Natural killer cell (primary cell): ENCODE results near the gene RMI2. TPM values are rescaled to one million over a fixed set of nuclear protein-coding genes. Genes with fewer than 3 reads are reported as not detected.

Experiments used
- ATAC-seq, 3 donors: fragments of 150-1000 bp in 2 of 3; fragments of 200-7000 bp in 1 of 3; cut with Tn5 transposase; 1 replicate in 1 of 3; 2 replicates in 2 of 3; pipeline ENCODE4 v1.10.0; 2021; ENCODE audit warnings: mild to moderate bottlenecking in 2 of 3, moderate library complexity in 2 of 3
- DNase-seq, 2 donors: peaks; one replicate each; pipeline versions ENCODE4 v3.0.0 to v3.0.0-alpha.2; 2013 to 2021; ENCODE audit warnings: mixed read lengths in 1 of 2
- H3K27ac ChIP-seq: one replicate; pipeline ENCODE4 v1.5.1; 2013; ENCODE audit warnings: mild to moderate bottlenecking, low read length
- H3K27me3 ChIP-seq: one replicate; pipeline ENCODE4 v1.6.1; 2013; ENCODE audit warnings: low read length; ENCODE audit not compliant: control insufficient read depth, insufficient read depth
- H3K36me3 ChIP-seq: one replicate; pipeline ENCODE4 v1.6.1; 2013; ENCODE audit warnings: low read length; ENCODE audit not compliant: control insufficient read depth, insufficient read depth
- H3K4me1 ChIP-seq: one replicate; pipeline ENCODE4 v1.6.1; 2013; ENCODE audit warnings: low read length; ENCODE audit not compliant: control insufficient read depth, insufficient read depth
- H3K4me3 ChIP-seq: one replicate; pipeline ENCODE4 v1.5.1; 2013; ENCODE audit warnings: low read length
- H3K9me3 ChIP-seq: one replicate; pipeline ENCODE4 v1.6.1; 2013; ENCODE audit warnings: low read length; ENCODE audit not compliant: control insufficient read depth, insufficient read depth
- H3K27ac Mint-ChIP-seq, 2 donors: one replicate each; pipeline ENCODE4 v1.8.0; 2022; ENCODE audit warnings: mild to moderate bottlenecking in 2 of 2, mixed read lengths in 2 of 2, moderate library complexity in 1 of 2
- H3K27me3 Mint-ChIP-seq, 2 donors: one replicate each; pipeline ENCODE4 v1.8.0; 2022; ENCODE audit warnings: low read depth in 2 of 2, mixed read lengths in 2 of 2
- H3K36me3 Mint-ChIP-seq: one replicate; pipeline ENCODE4 v1.8.0; 2022; ENCODE audit warnings: mixed read lengths
- H3K4me1 Mint-ChIP-seq, 2 donors: one replicate each; pipeline ENCODE4 v1.8.0; 2022; ENCODE audit warnings: mixed read lengths in 2 of 2
- H3K4me3 Mint-ChIP-seq: one replicate; pipeline ENCODE4 v1.8.0; 2022; ENCODE audit warnings: mild to moderate bottlenecking, moderate library complexity, mixed read lengths
- H3K9me3 Mint-ChIP-seq, 2 donors: one replicate each; pipeline ENCODE4 v1.8.0; 2022; ENCODE audit warnings: mixed read lengths in 2 of 2
- CTCF ChIP-seq: fragments of 200-600 bp; IDR thresholded peaks from one replicate; pipeline ENCODE4 v1.8.0; 2022; ENCODE audit warnings: antibody characterized with exemption
- WGBS: methylation state at CpG from one replicate; pipeline ENCODE4 v1.1.7; 2013; ENCODE audit warnings: missing lambda C conversion rate; ENCODE audit not compliant: insufficient coverage; 5-methylcytosine and 5-hydroxymethylcytosine counted together
- intact Hi-C: fragments of 100-400 bp; cut with micrococcal nuclease; formaldehyde crosslinking; loops from one replicate; pipeline ENCODE4 v1.14.2; 2022
- total RNA-seq, 4 donors: library from RNA; stranded (reverse); fragments of 120-200 nt in 1 of 4; gene quantifications; one replicate each; pipeline versions ENCODE4 v1.2.3 to v1.2.4, GENCODE V29; 2013 to 2022

The RMI2 gene
- 1 to 10 TPM in 1 of 3 donors, under 1 TPM in 2; 0.83 to 1.1 (median 0.93) TPM for total RNA-seq
- total RNA-seq (2013) = 3.3 TPM

DNA sequence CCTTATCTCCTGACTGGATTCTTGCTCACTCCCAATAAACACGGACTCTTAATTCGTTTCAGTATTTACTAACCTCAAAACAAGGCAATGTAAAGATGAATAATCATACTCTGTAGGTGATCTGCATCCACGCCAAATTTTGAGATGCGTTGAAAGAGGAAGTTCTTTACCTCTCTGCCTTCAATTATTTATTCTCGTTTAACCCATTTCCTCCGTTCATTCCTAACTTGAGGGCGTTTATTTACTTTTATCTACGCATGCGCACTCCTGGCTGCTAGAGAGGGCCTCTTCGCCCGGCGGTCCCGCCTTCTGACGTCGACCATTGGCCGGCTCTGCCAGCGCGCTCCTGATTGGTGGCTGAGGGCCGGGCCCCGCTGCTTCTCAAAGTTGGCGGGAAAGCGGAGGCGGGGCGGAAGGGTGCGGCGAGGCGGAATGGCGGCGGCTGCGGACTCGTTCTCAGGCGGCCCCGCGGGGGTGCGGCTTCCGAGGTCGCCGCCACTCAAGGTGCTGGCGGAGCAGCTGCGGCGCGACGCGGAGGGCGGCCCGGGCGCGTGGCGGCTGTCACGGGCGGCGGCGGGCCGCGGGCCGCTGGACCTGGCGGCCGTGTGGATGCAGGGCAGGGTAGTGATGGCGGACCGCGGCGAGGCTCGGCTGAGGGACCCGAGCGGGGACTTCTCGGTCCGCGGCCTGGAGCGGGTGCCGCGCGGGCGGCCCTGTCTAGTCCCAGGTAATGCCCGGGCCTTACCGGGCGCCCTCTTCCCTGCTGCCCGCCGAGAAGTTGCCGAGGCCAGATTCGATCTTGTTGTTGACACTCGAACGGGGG, at the start of gene RMI2:
RMI2 (plus strand) TSS at position 420 of the 823 bp plus-strand sequence; CDS start at position 433, 13 bp downstream.
- peak; percentile 99 to 100 (median 100) for ATAC-seq
- Mint-ChIP-seq H3K9me3 (no peaks in the 10 kb centered on the region), H3K27me3 (peaks cover 17 to 20% of the 10 kb centered on the region in 2 donors), H3K4me3 (peak within 1 kb of the TSS; percentile 94), H3K4me1 (peaks cover 6 to 13% of the 10 kb centered on the region in 2 donors), H3K36me3 (no peaks in the 10 kb centered on the region), H3K27ac (peak within 1 kb of the TSS; percentile 56 to 68)
- WGBS = under 1% methylated on average over 80 of the region's 82 CpGs
- no peaks in the 10 kb centered on the region for H3K9me3 ChIP-seq
- no peak within 1 kb of the TSS for H3K27ac ChIP-seq
- peaks cover 13% of the 10 kb centered on the region for H3K4me1 ChIP-seq
- intact Hi-C loops = no loop called here
- peak; percentile 94 to 98 for DNase-seq
- no peak for TF ChIP-seq CTCF
- peak within 1 kb of the TSS; percentile 54 for H3K4me3 ChIP-seq
- no peaks in the 10 kb centered on the region for H3K36me3 ChIP-seq
- no peaks in the 10 kb centered on the region for H3K27me3 ChIP-seq

DNA sequence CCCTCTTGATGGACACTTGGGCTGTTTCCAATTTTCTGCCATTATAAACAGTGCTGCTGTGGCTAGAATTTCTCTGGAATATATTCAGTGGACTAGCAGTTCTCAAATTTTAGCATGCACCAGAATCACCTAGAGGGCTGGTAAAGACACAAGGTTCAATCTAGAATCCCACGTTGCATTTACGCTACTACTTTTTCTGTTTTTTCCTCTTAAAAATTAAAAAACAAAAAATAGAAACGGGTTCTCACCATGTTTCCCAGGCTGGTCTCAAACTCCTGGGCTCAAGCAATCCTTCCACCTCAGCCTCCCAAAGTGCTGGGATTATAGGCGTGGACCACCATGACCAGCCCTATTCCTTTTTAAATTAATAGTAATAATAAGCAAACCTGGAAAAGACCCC, 49.6 kb upstream of the RMI2 start:
- Mint-ChIP-seq H3K27me3 (peaks cover 40 to 51% of the 10 kb centered on the region in 2 donors), H3K4me1 (peaks cover 12 to 13% of the 10 kb centered on the region in 2 donors), H3K27ac (no peak overlapping the region), H3K36me3 (no peaks in the 10 kb centered on the region), H3K4me3 (no peak overlapping the region), H3K9me3 (no peaks in the 10 kb centered on the region)
- intact Hi-C loops = loop anchor here (5.0 kb wide), 1 partner anchor 57 kb away; no protein-coding TSS in a partner anchor
- Histone ChIP-seq H3K4me1 (peaks cover 28% of the 10 kb centered on the region), H3K4me3 (no peak overlapping the region), H3K9me3 (no peaks in the 10 kb centered on the region), H3K36me3 (no peaks in the 10 kb centered on the region), H3K27me3 (peaks cover 24% of the 10 kb centered on the region), H3K27ac (no peak overlapping the region)
- TF ChIP-seq CTCF = no peak
- DNase-seq (no peak), ATAC-seq (no peak)
- WGBS = 96% methylated on average over 3 of the region's 4 CpGs

DNA sequence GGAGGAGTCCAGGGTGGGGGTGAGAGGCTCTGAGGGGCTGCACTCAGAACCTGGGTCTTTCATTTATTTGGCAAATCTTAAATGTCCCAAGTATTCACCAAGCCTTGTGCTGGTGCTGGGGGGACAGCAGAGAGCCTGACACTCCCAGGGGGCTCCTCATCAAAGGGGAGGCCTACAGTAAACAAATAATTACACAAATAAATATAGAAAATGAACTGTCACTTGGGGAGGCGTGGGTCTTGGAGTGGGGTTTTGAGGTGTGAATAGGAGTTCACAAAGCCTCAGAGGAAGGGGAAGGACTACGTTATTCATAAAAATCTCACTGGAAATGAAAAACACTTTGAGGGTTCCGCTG, 48.9 kb upstream of the RMI2 start:
- no peak overlapping the region for H3K4me3 Mint-ChIP-seq
- Histone ChIP-seq H3K36me3 (no peaks in the 10 kb centered on the region), H3K27ac (no peak overlapping the region), H3K9me3 (no peaks in the 10 kb centered on the region), H3K4me1 (peaks cover 28% of the 10 kb centered on the region), H3K4me3 (no peak overlapping the region), H3K27me3 (peaks cover 21% of the 10 kb centered on the region)
- WGBS = 75% methylated on average over 3 of the region's 3 CpGs
- H3K27ac Mint-ChIP-seq = no peak overlapping the region
- no peaks in the 10 kb centered on the region for H3K9me3 Mint-ChIP-seq
- H3K36me3 Mint-ChIP-seq = no peaks in the 10 kb centered on the region
- no peak for TF ChIP-seq CTCF
- DNase-seq = no peak
- H3K27me3 Mint-ChIP-seq = peaks cover 36 to 49% of the 10 kb centered on the region in 2 donors
- H3K4me1 Mint-ChIP-seq = peaks cover 12 to 13% of the 10 kb centered on the region in 2 donors
- ATAC-seq = no peak
- intact Hi-C loops = loop anchor here (5.0 kb wide), 1 partner anchor 56 kb away; no protein-coding TSS in a partner anchor
